Large intestine (tissue), 3 donors: ENCODE results near the gene TFIP11. TPM values are rescaled to one million over a fixed set of nuclear protein-coding genes. Genes with fewer than 3 reads are reported as not detected.
"Not testable (repeated sequence)": the region's sequence is repeated elsewhere in the genome, so short reads cannot be mapped to it uniquely, and the experiment has no call there.

Experiments used
- DNase-seq, 2 donors: peaks; one replicate each; pipeline versions ENCODE4 v3.0.0 to v3.0.0-alpha.2; 2013
- H3K27ac ChIP-seq: one replicate; pipeline ENCODE4 v1.5.1; 2013; ENCODE audit warnings: low read length
- H3K27me3 ChIP-seq: 2 replicates; pipeline ENCODE4 v1.6.1; 2013; ENCODE audit warnings: low read length; ENCODE audit not compliant: control insufficient read depth, insufficient read depth
- H3K36me3 ChIP-seq: 2 replicates; pipeline ENCODE4 v1.6.1; 2013; ENCODE audit warnings: low read length; ENCODE audit not compliant: control insufficient read depth, insufficient read depth
- H3K4me1 ChIP-seq: one replicate; pipeline ENCODE4 v1.6.1; 2013; ENCODE audit warnings: low read length; ENCODE audit not compliant: control insufficient read depth, insufficient read depth
- H3K4me3 ChIP-seq: one replicate; pipeline ENCODE4 v1.5.1; 2013; ENCODE audit warnings: low read length
- H3K9me3 ChIP-seq: one replicate; pipeline ENCODE4 v1.6.1; 2013; ENCODE audit warnings: mild to moderate bottlenecking, low read depth, low read length, moderate library complexity; ENCODE audit not compliant: control insufficient read depth
- WGBS: methylation state at CpG from one replicate; pipeline ENCODE4 v1.1.5; 2013; ENCODE audit warnings: low lambda C conversion rate; ENCODE audit not compliant: insufficient coverage; 5-methylcytosine and 5-hydroxymethylcytosine counted together
- polyA plus RNA-seq: library from polyadenylated mRNA; unstranded; fragments of 120-200 nt; gene quantifications from one replicate; pipeline ENCODE4 v1.2.1, GENCODE V29; 2013

Gene TFIP11
- polyA plus RNA-seq, 1 donor: 34.3 TPM

- not testable (repeated sequence) for H3K4me1 ChIP-seq, H3K27ac ChIP-seq, DNase-seq, H3K27me3 ChIP-seq, H3K4me3 ChIP-seq, H3K9me3 ChIP-seq
- peaks cover 22% of the 10 kb centered on the region for H3K36me3 ChIP-seq
- WGBS: no CpG with 5 or more reads among the region's 9 CpGs
Observed at GRCh38 chr22:26528518-26528917, 16.2 kb upstream of the TFIP11 start.

- 100% methylated on average over 1 of the region's 15 CpGs for WGBS
Observed at GRCh38 chr22:26527574-26528465, 15.5 kb upstream of the TFIP11 start.

GRCh38 chr22:26527167-26527566 is 14.9 kb upstream of the TFIP11 start:
- no CpG with 5 or more reads among the region's 3 CpGs for WGBS
- H3K36me3 ChIP-seq: peaks cover 15% of the 10 kb centered on the region

More at GRCh38 chr22:26527574-26528465, 15.5 kb upstream of the TFIP11 start:
- no peak for DNase-seq
- no peaks in the 10 kb centered on the region for H3K27me3 ChIP-seq
- H3K4me3 ChIP-seq: no peak overlapping the region
- peaks cover 20% of the 10 kb centered on the region for H3K36me3 ChIP-seq
- H3K9me3 ChIP-seq: no peaks in the 10 kb centered on the region
- H3K4me1 ChIP-seq: peaks cover 9% of the 10 kb centered on the region
- no peak overlapping the region for H3K27ac ChIP-seq

GRCh38 chr22:26525946-26526564 is 13.8 kb upstream of the TFIP11 start:
- peaks cover 12% of the 10 kb centered on the region for H3K36me3 ChIP-seq
- 86% methylated on average over 2 of the region's 7 CpGs for WGBS
- H3K27me3 ChIP-seq: no peaks in the 10 kb centered on the region
- no peak overlapping the region for H3K4me3 ChIP-seq
- DNase-seq: no peak
- peak overlapping the region; percentile 46 for H3K27ac ChIP-seq
- no peaks in the 10 kb centered on the region for H3K9me3 ChIP-seq
- H3K4me1 ChIP-seq: peaks cover 9% of the 10 kb centered on the region

More at GRCh38 chr22:26527167-26527566, 14.9 kb upstream of the TFIP11 start:
- Histone ChIP-seq H3K27ac (no peak overlapping the region), H3K27me3 (no peaks in the 10 kb centered on the region), H3K4me1 (peaks cover 9% of the 10 kb centered on the region), H3K4me3 (no peak overlapping the region), H3K9me3 (no peaks in the 10 kb centered on the region)
- DNase-seq: no peak

- Histone ChIP-seq H3K27ac (peak overlapping the region; percentile 46), H3K36me3 (peaks cover 10% of the 10 kb centered on the region), H3K9me3 (no peaks in the 10 kb centered on the region), H3K27me3 (no peaks in the 10 kb centered on the region), H3K4me1 (peaks cover 9% of the 10 kb centered on the region), H3K4me3 (no peak overlapping the region)
- WGBS: no CpG with 5 or more reads among the region's 4 CpGs
- peak; percentile 87 to 96 for DNase-seq
Observed at GRCh38 chr22:26524870-26525269, 12.6 kb upstream of the TFIP11 start.

- Histone ChIP-seq H3K27me3 (no peaks in the 10 kb centered on the region), H3K36me3 (peaks cover 2% of the 10 kb centered on the region), H3K27ac (no peak overlapping the region), H3K9me3 (no peaks in the 10 kb centered on the region), H3K4me3 (no peak overlapping the region), H3K4me1 (peaks cover 9% of the 10 kb centered on the region)
- DNase-seq: no peak
- no CpG with 5 or more reads among the region's 4 CpGs for WGBS
Observed at GRCh38 chr22:26522592-26522991, 10.3 kb upstream of the TFIP11 start.

- Histone ChIP-seq H3K36me3 (no peaks in the 10 kb centered on the region), H3K27ac (no peak overlapping the region), H3K4me3 (no peak overlapping the region), H3K9me3 (no peaks in the 10 kb centered on the region), H3K27me3 (no peaks in the 10 kb centered on the region), H3K4me1 (peaks cover 9% of the 10 kb centered on the region)
- no CpG with 5 or more reads among the region's 2 CpGs for WGBS
- no peak for DNase-seq
Observed at GRCh38 chr22:26522012-26522411, 9.7 kb upstream of the TFIP11 start.

GRCh38 chr22:26517429-26517828 is 5.2 kb upstream of the TFIP11 start:
- Histone ChIP-seq H3K4me1 (peaks cover 16% of the 10 kb centered on the region), H3K9me3 (no peaks in the 10 kb centered on the region), H3K4me3 (no peak overlapping the region), H3K27ac (no peak overlapping the region), H3K36me3 (no peaks in the 10 kb centered on the region), H3K27me3 (no peaks in the 10 kb centered on the region)
- WGBS: 95% methylated on average over 3 of the region's 5 CpGs
- DNase-seq: no peak

- H3K4me1 ChIP-seq: peaks cover 16% of the 10 kb centered on the region
- H3K9me3 ChIP-seq: no peaks in the 10 kb centered on the region
- no peaks in the 10 kb centered on the region for H3K27me3 ChIP-seq
- no peaks in the 10 kb centered on the region for H3K36me3 ChIP-seq
- no peak for DNase-seq
- no peak overlapping the region for H3K4me3 ChIP-seq
- no peak overlapping the region for H3K27ac ChIP-seq
- no CpG with 5 or more reads among the region's 1 CpG for WGBS
Observed at GRCh38 chr22:26516503-26516902, 4.2 kb upstream of the TFIP11 start.

- Histone ChIP-seq H3K27me3 (no peaks in the 10 kb centered on the region), H3K4me1 (peaks cover 16% of the 10 kb centered on the region), H3K9me3 (no peaks in the 10 kb centered on the region), H3K36me3 (no peaks in the 10 kb centered on the region), H3K4me3 (no peak overlapping the region), H3K27ac (no peak overlapping the region)
- WGBS: 100% methylated on average over 2 of the region's 3 CpGs
- DNase-seq: no peak
Observed at GRCh38 chr22:26515931-26516330, 3.7 kb upstream of the TFIP11 start.
